ENCODE data around the gene UBA6. TPM values are rescaled to one million over a fixed set of nuclear protein-coding genes. Genes with fewer than 3 reads are reported as not detected.

Gene UBA6
- total and polyA plus RNA-seq, 9 of the 15 experiments (the other 6 are each of a cell fraction or from before 2014, with no cell fraction given), result 22.9 to 139 (median 94.6) TPM

DNA sequence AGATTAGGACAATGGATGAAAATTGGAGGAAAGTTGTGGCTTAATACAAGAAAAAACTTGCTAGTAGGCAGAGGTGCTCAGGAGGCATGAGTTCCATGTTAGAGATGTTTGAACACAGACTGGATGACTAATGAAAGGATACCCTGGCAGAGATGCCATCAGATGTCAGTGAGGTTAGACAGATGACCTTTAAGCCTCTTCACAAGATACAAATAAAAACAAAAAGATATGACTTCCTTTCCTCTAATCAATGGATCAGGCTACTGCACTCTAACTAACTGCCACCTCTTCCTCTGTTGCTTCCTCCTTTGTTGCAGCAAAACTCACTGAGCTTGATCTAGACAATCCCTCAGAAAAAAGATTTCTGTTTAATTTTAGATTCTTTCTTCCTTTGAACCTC is 127.8 kb downstream of the UBA6 start:
- peak in 1 of 4 experiments; percentile 28 for DNase-seq (ENCODE audit: extremely low read depth in 1 of 4, low spot score in 3 of 4)
- Histone ChIP-seq H3K4me2 (ENCODE audit: insufficient read depth, low read length) (peak overlapping the region; percentile 34; the same call in 1 of the 2 replicates), H3K27me3 (ENCODE audit: control insufficient read depth in 2 of 2, insufficient read depth in 2 of 2, low read length in 2 of 2) (no peaks in the 10 kb centered on the region), H3K27ac (ENCODE audit: extremely low read depth, low read depth, low read length) (peak overlapping the region; percentile 63), H3K4me3 (no peak overlapping the region), H3K4me1 (replicated peaks in 1 of 2; ENCODE audit: control insufficient read depth in 2 of 2, insufficient read depth in 2 of 2, low read length in 2 of 2) (peaks cover 3 to 52% of the 10 kb centered on the region in 2 experiments; a peak in 3 of 5 replicates), H3K79me2 (ENCODE audit: control insufficient read depth, insufficient read depth, low read length) (no peaks in the 10 kb centered on the region), H3K9me1 (ENCODE audit: control insufficient read depth, insufficient read depth, low read length) (no peaks in the 10 kb centered on the region), H3K36me3 (ENCODE audit: control insufficient read depth, insufficient read depth, low read length) (no peaks in the 10 kb centered on the region; the same call in 2 of the 3 replicates), H3K9ac (ENCODE audit: insufficient read depth in 1 of 2, low read depth in 2 of 2, low read length in 2 of 2) (peak overlapping the region; percentile 11 to 29; a peak in 1 of 4 replicates), H3K9me3 (replicated peaks; ENCODE audit: control insufficient read depth, insufficient read depth, low read depth, low read length) (no peaks in the 10 kb centered on the region), H2AFZ (ENCODE audit: low read depth, low read length) (peak overlapping the region; percentile 91), H4K20me1 (replicated peaks; ENCODE audit: control insufficient read depth, insufficient read depth, low read length) (no peaks in the 10 kb centered on the region)
- CTCF ChIA-PET (ENCODE audit: low intra/inter-chr PET ratio), result no interaction called here
- intact Hi-C loops (cut with micrococcal nuclease) (no loop called here), in situ Hi-C loops (cut with MboI) (no loop called here)
- FAIRE-seq, result no peak
- ATAC-seq, result peak; percentile 11; the same call in 2 of the 3 replicates
- POLR2A ChIA-PET, result interaction anchor here (0.8 kb wide), 1 partner anchor 17 kb away, joined by 3 read pairs; no protein-coding TSS in a partner anchor
- no TSS peak for BruUV-seq (replicated peaks)
- TF ChIP-seq DPF2 (IDR thresholded peaks at IDR 0.05) (peak; percentile 43; the same call in 1 of the 2 replicates), SMARCA4 (IDR thresholded peaks at IDR 0.05) (0 out of 2 replicates have a peak, but pooled peaks have one; percentile 18), TCF7L2 (IDR thresholded peaks at IDR 0.05; ENCODE audit: low read depth, low read length) (no peak), NBN (IDR thresholded peaks at IDR 0.05; ENCODE audit: low read depth) (0 out of 2 replicates have a peak, but pooled peaks have one; percentile 33), SPI1 (IDR thresholded peaks at IDR 0.05; ENCODE audit: borderline replicate concordance, low read depth, low read length) (0 out of 2 replicates have a peak, but pooled peaks have one; percentile 36), CCNT2 (IDR thresholded peaks at IDR 0.05; ENCODE audit: borderline replicate concordance, extremely low read depth, insufficient read length, low read depth, low read length) (peak; percentile 24), MEIS2 (IDR thresholded peaks at IDR 0.05; ENCODE audit: partially characterized antibody) (peak; percentile 33), EP300 (IDR thresholded peaks at IDR 0.05; ENCODE audit: low read length) (no peak; the same call in 1 of the 2 replicates), FOXA1 (IDR thresholded peaks at IDR 0.05; ENCODE audit: borderline replicate concordance) (no peak), SMARCE1 (IDR thresholded peaks at IDR 0.05) (0 out of 2 replicates have a peak, but pooled peaks have one; percentile 25), SMARCA5 (IDR thresholded peaks at IDR 0.05) (0 out of 2 replicates have a peak, but pooled peaks have one; percentile 12), FOXM1 (IDR thresholded peaks at IDR 0.05; ENCODE audit: low read depth) (0 out of 2 replicates have a peak, but pooled peaks have one; percentile 29), FOXM1 (CRISPR knock-in tag; IDR thresholded peaks at IDR 0.05; ENCODE audit: low read depth) (no peak), SRSF1 (IDR thresholded peaks at IDR 0.05; ENCODE audit: low read depth, low read length) (no peak)
- TF ChIP-seq, protein P1, sequence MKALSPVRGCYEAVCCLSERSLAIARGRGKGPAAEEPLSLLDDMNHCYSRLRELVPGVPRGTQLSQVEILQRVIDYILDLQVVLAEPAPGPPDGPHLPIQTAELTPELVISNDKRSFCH (CRISPR knock-in tag; IDR thresholded peaks at IDR 0.05), result no peak
- TF ChIP-seq, protein P1 (tag; IDR thresholded peaks at IDR 0.05), result peak; percentile 57; the same call in 1 of the 2 replicates
- TF ChIP-seq, protein P2, sequence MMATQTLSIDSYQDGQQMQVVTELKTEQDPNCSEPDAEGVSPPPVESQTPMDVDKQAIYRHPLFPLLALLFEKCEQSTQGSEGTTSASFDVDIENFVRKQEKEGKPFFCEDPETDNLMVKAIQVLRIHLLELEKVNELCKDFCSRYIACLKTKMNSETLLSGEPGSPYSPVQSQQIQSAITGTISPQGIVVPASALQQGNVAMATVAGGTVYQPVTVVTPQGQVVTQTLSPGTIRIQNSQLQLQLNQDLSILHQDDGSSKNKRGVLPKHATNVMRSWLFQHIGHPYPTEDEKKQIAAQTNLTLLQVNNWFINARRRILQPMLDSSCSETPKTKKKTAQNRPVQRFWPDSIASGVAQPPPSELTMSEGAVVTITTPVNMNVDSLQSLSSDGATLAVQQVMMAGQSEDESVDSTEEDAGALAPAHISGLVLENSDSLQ (IDR thresholded peaks at IDR 0.05), result peak; percentile 34; the same call in 1 of the 2 replicates
- TF ChIP-seq, protein P3, sequence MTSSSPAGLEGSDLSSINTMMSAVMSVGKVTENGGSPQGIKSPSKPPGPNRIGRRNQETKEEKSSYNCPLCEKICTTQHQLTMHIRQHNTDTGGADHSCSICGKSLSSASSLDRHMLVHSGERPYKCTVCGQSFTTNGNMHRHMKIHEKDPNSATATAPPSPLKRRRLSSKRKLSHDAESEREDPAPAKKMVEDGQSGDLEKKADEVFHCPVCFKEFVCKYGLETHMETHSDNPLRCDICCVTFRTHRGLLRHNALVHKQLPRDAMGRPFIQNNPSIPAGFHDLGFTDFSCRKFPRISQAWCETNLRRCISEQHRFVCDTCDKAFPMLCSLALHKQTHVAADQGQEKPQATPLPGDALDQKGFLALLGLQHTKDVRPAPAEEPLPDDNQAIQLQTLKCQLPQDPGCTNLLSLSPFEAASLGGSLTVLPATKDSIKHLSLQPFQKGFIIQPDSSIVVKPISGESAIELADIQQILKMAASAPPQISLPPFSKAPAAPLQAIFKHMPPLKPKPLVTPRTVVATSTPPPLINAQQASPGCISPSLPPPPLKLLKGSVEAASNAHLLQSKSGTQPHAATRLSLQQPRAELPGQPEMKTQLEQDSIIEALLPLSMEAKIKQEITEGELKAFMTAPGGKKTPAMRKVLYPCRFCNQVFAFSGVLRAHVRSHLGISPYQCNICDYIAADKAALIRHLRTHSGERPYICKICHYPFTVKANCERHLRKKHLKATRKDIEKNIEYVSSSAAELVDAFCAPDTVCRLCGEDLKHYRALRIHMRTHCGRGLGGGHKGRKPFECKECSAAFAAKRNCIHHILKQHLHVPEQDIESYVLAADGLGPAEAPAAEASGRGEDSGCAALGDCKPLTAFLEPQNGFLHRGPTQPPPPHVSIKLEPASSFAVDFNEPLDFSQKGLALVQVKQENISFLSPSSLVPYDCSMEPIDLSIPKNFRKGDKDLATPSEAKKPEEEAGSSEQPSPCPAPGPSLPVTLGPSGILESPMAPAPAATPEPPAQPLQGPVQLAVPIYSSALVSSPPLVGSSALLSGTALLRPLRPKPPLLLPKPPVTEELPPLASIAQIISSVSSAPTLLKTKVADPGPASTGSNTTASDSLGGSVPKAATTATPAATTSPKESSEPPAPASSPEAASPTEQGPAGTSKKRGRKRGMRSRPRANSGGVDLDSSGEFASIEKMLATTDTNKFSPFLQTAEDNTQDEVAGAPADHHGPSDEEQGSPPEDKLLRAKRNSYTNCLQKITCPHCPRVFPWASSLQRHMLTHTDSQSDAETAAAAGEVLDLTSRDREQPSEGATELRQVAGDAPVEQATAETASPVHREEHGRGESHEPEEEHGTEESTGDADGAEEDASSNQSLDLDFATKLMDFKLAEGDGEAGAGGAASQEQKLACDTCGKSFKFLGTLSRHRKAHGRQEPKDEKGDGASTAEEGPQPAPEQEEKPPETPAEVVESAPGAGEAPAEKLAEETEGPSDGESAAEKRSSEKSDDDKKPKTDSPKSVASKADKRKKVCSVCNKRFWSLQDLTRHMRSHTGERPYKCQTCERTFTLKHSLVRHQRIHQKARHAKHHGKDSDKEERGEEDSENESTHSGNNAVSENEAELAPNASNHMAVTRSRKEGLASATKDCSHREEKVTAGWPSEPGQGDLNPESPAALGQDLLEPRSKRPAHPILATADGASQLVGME (CRISPR knock-in tag; IDR thresholded peaks at IDR 0.05), result no peak

All from K562 (cell line).